NCI-H524 (cell line): ENCODE measurements around the gene MLN.

Source experiments
- DNase-seq, 2 experiments: peaks; one replicate each; lab custom pipeline; 2025; lab: John Stamatoyannopoulos, UW

MLN gene

DNA sequence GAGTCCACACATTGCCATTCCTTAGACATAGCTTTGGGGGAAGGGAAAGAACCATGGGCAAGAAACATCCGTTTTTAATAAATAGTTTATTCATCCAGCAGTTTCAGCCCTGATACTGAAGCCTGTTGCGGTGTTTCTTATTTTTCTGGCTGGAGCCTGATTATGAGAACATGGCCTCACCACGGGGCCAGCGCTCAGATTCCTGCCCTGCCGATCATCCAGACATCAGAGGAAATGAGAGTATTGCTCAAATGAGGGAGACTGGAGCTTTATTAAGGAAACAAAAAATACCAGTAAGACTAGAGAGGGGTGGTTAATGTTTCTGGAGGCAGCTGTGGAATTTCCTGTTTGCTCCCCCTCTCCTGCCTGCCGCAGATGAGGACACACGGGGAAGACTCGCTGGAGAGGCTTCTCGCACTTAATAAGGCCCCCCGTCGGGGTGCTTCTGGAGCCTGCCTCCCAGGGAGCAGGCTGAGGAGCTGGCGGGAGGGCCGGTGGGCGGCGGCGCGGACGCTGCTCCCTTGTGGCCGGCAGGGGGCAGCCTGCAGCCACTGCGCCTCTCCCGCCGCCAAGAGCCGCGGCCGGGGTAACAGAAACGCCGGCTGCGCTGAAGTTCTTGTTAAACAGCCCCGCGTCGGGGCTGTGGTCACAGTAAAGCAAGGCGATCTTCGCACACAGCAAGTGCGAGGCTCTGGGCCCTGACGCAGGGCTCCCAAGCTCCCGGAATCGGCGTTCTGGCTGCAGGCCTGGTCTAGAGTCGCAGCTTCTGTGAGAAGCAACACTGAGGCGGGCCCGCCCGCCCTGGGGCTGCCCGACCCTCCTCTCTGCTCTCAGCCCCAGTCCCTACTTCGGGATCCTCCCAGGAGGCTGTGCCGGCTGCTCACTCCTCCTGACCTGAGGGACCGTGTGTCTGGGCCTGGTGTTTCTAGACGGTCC is 32.4 kb downstream of the MLN start:
- peak; percentile 92 to 95 for DNase-seq

DNA sequence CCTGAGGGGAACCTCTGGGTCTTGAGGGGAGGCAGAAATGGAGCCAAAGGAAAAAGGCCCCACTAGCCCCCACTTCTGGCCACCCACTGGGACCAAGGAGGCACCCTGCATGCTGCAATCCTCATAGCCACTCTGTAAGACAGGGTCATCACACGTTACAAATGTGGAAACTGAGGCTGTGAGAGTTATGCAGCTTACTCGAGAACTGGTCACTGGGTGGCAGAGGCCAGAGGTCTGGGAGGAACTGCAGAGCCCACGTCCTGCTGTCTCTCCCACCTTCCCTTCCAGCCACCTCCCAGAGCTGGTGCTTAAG is 33.0 kb downstream of the MLN start:
- no peak for DNase-seq

DNA sequence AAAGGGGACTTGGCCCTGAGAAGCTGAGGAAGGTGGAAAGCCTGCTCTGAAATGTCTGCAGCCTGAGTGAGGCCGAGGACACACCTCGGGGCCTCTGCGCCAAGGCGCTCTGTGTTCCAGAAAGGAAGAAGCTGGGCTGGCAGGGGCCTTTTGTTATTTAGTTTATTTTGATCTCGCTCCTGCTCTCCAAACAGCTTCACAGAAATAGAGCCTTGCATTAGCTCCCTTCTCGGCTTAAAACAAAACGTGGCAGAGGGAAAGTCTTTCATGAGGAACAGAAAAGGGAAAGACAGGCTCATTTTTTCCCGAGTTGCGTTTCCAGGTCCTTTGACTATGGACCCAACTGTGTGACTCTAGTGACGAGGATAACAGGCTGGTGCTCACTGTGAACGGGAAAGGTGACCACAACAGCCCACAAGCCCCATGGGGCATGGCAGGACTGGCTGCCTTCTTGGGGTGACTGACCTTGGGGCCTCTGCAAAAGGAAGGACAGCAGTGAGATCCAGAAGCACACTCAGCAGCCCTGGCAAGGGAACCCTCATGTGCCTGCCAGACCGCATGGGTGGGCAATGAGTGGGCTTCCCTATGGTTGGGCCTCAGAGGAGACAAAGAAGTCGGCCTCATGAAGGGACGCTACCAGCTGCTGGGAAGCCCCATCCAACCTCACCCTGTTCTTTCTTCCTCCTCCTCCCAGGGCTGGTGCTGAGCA is 33.5 kb downstream of the MLN start:
- no peak for DNase-seq

DNA sequence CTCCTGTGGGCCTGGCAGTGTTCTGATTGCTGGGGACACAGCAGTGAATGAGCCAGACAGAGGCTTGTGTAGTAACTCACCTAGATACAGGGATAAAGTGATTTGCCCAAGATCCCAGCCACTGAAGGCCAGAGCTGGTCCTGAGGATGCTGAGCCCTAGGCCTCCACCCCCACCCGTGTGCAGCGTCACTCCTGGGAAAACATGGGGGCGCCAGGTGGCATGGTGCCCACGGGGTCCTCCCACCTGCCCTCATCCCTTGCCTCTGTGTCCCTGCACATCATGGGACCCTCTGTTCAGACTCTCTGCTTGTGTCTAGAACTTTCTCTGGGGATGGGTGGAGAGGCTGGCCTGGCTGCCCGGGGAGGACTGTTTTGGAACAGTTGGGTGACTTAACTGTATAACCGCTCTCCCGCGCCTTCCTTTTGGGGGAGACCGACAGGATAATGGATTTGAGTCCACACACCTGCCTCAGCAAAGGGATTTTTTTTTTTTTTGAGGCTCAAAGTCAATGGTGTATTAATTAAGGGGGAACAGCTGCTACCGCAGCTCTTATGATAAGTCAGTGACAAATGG is 34.5 kb downstream of the MLN start:
- peak; percentile 77 to 96 for DNase-seq

DNA sequence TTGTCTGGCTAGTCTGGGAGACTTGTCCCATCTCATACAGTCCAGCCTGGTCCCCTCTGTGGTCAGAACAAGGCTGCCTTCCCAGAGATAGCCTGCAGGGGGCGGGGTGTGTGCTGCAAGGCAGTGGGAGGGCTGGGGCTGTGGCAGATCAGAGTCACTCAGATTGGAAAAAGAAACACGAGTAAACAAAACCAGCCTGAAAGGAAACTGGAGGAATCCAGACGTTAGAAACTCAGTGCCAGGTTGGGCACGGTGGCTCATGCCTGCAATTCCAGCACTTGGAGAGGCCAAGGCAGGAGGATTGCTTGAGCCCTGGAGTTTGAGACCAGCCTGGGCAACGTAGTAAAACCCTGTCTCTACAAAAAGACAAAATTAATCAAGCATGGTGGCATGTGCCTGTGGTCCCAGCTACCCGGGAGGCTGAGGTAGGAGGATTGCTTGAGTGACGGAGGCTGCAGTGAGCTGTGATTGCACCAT is 35.1 kb downstream of the MLN start:
- peak; percentile 47 to 78 for DNase-seq

DNA sequence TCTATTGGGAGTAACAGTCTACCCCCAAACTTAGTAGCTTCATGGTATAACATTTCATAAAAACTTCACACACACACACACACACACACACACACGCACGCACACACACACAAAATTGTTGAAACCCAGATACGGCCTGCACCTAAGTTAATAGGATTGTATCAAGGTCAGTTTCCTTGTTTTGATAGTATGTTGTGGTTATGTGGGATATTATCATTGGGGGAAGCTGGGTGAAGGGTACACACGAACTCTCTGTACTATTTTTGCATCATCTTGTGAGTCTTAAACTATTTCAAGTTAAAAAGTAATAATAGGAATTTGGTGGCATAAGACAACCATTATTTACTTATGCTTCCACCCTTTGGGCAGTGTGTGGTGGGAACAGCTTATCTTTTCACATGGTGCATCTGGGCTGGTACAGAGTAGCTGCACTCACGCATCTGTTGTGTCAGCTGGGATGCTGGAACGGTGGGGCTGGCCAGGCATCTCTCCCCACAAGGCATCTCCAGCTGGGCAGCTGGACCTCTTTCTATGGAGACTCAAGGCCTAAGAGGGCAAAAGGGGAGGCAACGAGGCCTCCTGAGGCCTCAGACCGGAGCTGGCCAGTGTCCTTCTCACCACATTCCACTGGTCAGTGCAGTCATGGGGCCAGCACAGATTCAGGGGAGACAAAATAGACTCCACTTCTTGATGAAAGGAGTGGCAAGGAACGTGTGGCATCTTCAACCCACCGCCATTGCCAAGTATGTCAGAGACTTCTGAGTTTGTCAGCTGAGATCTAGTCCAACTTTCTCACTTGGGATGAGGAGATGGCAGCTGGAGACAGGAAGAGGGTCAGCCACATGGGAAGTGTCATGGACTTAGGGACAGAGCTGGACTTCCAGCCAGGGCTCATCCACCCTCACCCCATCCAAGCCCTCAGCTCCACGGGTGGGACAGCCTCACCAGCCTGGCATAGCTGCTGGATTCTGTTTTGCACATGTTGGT is 36.6 kb downstream of the MLN start:
- peak in 1 of 2 experiments; percentile 33 for DNase-seq

DNA sequence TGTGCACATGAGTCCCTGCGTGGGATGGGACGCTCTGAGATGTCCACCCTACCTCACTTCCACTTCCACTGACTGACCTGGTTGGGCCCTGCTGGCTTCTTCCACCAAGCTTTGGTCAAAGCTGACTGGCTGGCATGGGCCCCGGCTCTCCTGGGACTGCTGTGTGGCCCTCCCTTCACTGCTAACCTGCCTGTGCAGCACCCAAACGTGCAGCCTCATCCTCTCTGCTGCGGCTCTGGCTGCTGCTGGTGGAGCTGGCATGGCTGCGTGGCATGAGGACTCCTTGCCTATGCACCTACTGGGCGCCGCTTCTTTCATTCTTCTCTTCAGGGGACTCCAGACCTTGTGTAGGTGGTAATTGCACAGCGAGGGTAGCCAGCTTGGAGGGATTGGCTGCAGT is 38.4 kb downstream of the MLN start:
- no peak for DNase-seq

DNA sequence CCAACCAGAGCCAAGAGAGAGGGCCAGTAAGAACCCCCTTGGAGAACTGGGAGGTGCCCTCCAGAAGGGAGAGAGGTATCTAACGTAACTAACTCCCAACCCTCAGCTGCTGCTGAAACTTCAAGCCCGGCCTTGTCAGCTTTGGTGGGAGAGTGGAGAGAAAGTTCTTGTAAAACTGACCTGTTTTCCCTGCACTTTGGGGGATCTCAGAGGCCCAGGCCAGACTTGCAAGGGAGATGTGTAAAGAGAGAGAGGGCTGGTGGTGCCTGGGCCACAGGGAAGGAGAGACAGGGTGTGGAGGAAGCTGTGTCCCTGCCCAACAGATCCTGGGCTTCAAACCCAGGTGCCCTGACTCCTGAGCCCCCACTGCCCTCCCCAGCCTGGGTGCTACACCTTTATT is 39.8 kb downstream of the MLN start:
- DNase-seq: no peak

DNA sequence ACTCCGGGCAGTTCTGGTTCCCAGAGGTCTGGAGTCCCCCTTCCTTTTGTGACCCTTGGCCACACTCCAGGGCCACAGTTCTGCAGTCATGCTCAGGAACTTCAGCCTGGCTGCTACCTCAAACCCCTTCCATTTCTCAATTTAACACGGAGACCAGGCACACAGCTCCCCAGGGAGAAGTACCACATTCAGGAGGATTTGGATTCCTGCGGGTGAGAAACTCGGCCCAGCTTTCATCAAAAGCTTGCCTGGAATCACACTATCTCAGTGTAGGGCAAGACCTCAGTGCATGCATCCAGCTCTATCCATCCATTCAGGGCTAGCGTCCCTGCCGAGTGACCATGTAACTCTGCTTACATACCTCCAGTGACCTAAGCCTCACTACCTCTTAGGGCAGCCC is 40.3 kb downstream of the MLN start:
- DNase-seq: no peak

DNA sequence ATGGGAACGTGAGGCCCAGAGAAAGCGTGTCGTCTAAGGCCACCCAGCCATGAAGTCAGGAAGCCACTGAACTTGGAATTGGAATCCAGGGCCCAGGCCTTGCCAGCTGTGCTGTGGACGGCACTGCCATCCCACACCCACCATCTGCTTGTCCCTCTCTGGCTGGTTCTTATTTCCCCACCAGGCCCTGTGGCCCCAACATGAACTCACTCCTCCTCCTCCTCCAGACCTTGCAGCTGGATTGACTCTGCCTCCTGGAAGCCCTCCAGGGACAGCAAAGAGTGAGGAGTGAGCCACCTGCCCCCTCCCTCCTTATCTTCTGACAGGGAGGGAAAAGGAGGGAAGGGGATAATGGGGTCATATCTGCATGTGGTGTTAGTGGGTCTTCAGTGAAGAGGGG is 41.1 kb downstream of the MLN start:
- peak in 1 of 2 experiments; percentile 33 for DNase-seq

DNA sequence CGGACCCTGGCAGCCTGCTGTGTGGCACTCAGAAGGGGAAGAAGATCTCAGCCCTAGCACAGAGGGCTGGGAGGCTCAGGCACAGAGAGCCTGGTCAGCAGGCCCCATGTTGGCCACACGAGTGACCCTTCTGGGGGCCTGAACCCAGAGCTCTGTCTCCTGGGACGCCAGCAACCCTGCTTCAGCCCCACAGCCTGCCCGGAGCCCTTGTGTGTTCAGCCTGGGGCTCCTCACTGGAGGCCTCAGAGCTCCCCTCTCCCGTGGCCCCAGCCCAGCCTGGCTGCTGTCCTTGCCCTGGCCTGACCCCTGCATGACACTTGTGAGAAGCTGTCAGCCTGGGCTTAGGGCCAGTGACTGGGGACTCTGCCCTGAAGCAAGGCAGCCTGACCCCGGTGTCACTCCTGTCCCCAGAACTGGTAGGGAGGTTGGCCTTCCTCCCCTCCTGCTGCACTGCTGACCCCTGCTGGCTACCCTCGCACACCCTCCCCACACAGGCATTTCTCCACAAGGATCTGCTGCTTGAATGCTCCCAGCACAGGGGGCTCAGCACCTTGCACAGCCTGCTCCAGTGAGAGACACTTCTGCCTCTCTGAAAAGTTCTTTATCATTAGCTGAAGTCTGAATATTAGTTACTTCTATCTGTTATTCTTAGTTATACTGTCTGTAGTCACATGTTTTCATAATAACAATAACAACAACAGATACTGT is 41.7 kb downstream of the MLN start:
- DNase-seq: peak; percentile 42 to 74

DNA sequence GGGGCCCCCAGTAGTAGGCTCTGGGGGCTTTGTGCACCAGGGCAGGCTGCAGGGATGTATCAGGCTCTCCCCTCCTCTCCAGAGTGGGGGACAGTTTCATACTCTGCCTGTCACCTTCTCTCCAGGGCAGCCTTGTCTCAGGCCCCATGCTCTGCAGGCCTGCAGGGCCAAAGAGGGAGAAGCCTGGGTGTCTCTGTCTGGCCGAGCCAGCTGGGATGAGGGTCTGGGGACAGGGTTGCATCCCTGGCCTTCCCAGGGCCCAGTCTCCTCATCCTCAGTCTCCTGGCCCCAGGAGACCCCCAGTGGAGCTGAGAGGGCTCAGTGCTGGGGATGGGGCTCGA is 42.3 kb downstream of the MLN start:
- DNase-seq: no peak

DNA sequence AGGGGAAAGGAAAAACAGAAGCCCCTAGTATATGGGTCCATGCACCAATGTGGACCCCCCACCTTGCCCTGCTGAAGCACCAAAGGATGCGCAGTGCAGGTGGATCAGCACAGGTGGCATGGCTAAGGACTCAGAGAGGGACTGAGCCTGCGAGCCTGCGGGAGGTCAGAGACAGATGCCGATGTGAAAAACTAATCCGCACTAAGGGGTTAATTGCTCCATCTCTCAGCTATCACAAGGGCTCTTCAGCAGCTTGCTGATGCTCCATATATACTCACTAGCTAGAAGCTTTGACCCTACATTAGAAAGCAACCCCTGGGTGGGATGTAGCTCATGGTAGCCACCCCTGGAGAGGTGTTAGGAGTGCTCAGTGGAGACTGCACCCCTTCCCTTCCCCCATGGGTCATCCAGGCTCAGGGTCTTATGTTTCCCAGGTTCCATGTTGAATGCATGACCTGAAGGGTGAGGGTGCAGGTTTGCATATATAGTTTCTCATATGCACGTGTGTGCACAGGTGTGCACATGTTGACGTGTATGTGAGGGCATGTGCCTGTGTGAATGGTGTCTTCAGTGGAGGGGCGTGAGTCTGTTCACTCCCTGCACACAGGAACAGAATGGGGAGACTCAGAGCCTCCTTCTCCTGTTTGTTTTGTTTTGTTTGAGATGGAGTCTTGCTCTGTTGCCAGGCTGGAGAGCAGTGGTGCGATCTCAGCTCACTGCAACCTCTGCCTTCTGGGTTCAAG is 43.7 kb downstream of the MLN start:
- peak; percentile 86 to 96 for DNase-seq

DNA sequence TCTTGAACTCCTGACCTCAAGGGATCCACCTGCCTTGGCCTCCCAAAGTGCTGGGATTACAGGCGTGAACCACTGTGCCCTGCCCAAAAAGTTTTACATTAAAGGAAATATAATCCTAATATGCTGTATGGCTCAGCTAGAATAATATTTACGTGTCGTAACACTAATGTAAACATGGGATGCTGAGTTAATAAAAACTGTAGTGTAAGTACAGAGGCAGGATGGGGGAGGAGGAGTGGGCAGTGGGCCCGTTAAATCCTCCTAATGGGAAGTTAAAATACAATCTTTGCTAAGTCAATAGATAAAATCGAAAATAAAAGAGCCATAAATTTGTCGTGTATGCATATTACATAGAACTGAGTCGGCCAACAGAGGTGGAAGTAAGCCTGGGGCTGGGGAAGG is 45.0 kb downstream of the MLN start:
- DNase-seq: no peak

DNA sequence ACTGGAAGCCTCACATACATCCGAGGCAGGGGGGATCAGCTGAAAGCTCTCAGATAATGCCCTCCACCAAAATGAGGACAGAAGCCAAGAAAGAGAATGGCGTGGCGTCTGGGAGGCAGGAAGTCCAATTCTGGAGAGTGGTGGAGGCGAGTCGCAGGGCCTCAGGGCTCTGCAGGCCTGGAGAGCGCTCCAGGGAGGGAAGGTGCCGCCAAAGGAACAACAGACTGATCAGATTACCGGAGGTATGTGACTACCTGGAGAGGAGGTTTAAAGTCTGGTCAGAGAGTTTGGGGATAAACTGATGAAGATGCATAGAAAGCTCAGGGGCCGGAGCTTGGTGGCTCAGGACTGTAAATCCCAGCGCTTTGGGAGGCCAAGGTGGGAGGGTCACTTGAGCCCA is 45.9 kb downstream of the MLN start:
- no peak for DNase-seq

DNA sequence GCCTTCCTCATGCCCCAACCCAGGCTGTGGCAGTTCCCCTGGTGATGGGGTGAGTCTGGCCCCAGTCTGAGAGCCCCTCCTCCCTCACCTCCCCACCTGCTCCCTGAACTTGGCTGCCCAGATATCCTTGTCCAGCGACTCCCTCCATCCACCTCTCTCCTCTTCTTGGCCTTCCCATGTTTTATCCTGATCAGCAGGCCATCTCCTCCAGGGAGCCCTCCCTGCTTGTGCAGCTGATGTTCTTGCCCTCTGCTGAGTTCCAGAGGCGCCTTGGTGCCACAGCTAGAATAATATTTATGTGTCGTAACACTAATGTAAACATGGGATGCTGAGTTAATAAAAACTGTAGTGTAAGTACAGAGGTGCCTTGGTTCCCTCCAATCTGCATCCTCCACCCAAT is 46.7 kb downstream of the MLN start:
- no peak for DNase-seq

DNA sequence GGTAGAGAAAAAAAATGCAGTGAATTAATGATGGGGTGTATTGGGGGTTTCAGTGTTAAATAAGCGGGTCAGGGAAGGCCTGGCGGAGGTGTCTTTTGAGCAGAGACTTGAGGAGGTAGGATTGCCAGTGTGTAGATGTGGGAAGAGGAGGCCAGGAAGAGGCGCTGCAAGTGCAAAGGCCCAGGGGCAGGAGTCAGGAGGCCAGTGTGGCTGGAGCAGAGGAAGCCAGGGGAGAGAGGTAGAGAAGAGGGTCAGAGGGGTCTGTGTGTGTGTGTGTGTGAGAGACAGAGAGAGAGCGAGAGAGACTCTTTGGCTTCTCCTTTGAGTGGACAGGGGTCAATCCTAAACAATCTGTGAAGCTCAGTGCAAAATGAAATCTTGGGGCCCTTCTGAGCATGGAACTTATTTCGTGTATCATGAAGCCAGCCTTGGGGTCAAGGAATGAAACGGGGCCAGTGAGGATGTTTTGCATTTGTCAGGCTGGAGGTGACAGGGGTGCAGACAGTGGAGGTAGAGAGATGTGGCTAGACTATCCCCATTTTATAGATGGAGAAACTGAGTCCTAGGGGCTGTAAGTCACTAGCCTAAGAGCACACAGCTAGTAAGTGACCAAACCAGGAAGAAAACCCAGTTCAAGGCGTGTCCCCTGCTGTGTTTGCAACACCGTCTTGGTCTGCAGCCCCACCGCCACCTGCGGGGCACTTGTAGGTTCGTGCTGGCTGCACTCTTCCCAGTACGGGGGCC is 47.4 kb downstream of the MLN start:
- no peak for DNase-seq

DNA sequence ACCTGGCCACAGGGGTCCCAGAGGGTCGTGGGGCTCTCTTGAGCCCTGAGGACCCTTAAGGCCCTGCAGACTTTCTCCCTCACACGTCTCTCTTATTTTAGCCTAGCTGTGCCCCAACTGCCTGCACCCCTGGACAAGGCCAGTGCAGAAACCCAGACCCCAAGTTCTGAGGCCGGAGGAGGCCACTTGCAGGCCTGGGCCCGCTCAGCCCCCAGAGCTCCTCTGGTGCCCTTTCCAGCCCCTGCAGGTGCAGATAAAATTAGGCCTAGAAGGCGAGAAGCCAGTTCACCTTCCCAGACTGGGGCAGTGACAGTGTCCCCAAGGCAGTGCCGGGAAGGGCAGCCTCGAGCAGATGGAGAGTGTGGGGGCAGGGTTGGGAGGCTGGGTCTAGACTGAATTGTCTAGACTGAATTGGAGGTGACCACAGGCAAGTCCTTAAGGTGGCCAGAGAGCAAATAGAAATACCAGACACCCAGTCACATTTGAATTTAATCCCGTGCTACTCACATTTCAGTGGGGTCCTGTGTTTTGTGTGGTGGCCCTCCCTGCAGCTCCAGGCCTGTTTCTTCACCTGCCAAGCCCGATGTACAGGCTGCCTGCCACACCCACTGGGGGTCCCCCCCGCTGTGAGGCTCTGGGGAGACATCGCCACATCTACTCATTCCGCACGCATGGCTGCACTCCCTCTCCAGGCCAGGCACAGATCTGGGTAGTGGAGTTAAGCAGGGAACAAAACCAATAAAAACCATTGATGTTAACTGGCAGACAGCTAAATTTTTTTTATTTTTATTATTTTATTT is 48.5 kb downstream of the MLN start:
- DNase-seq: peak; percentile 39 to 70

DNA sequence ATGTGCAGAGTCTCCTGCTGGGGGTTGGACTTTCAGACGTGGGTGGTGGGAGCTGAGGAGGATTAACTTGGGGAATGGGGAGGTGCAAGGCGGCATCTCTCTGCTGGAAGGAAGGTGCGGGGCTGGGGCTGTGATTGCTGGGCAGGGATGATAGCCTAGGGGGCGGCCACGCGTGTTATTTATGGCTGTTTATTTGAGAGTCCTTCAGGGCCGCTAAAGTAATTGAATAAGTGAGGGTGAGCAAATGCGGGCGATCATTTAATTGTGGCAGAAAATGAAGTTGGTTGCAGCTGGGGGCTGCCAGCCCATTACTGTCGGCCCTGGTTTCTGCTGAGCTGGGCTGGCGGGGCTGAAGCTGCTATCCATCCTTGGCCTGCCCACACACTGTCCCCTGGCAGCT is 49.6 kb downstream of the MLN start:
- no peak for DNase-seq
